ENCODE data around the gene ITPR1. TPM values are rescaled to one million over a fixed set of nuclear protein-coding genes. Genes with fewer than 3 reads are reported as not detected.

The ITPR1 gene
- polyA plus RNA-seq, 1 donor from 2014 or later = 2.1 TPM

DNA sequence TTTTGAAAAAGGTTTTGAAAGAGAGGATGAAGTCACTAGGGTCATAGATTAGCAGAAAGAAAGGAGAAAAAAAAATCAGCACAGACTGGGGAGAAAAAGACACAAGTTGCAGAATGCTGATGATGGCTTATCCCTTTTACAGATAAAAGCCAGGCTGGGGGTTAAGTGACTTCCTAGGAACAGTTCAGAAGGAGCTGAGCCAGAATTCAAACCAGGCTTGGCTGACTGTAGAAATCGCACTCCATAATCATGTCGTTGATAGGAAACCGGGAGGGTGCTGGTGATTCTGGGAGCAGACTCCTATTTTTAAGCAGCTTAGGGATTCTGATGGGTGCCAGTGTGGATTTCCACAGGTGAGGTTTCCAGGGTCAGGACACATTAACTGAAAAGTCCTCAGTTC is 326.6 kb downstream of the ITPR1 start:
- Histone ChIP-seq H3K79me2 (replicated peaks; ENCODE audit: insufficient read depth, low read length) (no peaks in the 10 kb centered on the region), H4K20me1 (ENCODE audit: insufficient read depth) (no peaks in the 10 kb centered on the region), H2AFZ (ENCODE audit: low read depth, low read length) (no peak overlapping the region), H3K4me3 (ENCODE audit: low read length) (no peak overlapping the region), H3K9ac (ENCODE audit: low read length) (no peak overlapping the region), H3F3A (ENCODE audit: insufficient read depth, low read length, poor library complexity, severe bottlenecking) (no peaks in the 10 kb centered on the region), H3K9me2 (ENCODE audit: insufficient read depth, low read length) (no peaks in the 10 kb centered on the region), H3K27me3 (ENCODE audit: insufficient read depth, low read depth, low read length) (no peaks in the 10 kb centered on the region), H3K9me3 (ENCODE audit: low read length) (peaks cover 3% of the 10 kb centered on the region), H3K36me3 (ENCODE audit: insufficient read depth, low read length) (no peaks in the 10 kb centered on the region), H3K4me2 (ENCODE audit: low read length) (no peak overlapping the region), H3K27ac (ENCODE audit: low read length) (no peak overlapping the region)
- TF ChIP-seq EP300 (conservative IDR thresholded peaks at IDR 0.05; ENCODE audit: poor library complexity, severe bottlenecking) (no peak), RAD21 (conservative IDR thresholded peaks at IDR 0.05) (no peak), TAF1 (IDR thresholded peaks at IDR 0.05; ENCODE audit: low read depth) (no peak), MXI1 (conservative IDR thresholded peaks at IDR 0.05; ENCODE audit: poor library complexity, severe bottlenecking) (no peak), SMC3 (conservative IDR thresholded peaks at IDR 0.05; ENCODE audit: poor library complexity) (no peak), EZH2 (IDR thresholded peaks at IDR 0.05; ENCODE audit: borderline replicate concordance, insufficient read depth, low read length, poor library complexity, severe bottlenecking) (no peak), POLR2AphosphoS5 (IDR thresholded peaks at IDR 0.05) (no peak)
- TF ChIP-seq, protein P1, sequence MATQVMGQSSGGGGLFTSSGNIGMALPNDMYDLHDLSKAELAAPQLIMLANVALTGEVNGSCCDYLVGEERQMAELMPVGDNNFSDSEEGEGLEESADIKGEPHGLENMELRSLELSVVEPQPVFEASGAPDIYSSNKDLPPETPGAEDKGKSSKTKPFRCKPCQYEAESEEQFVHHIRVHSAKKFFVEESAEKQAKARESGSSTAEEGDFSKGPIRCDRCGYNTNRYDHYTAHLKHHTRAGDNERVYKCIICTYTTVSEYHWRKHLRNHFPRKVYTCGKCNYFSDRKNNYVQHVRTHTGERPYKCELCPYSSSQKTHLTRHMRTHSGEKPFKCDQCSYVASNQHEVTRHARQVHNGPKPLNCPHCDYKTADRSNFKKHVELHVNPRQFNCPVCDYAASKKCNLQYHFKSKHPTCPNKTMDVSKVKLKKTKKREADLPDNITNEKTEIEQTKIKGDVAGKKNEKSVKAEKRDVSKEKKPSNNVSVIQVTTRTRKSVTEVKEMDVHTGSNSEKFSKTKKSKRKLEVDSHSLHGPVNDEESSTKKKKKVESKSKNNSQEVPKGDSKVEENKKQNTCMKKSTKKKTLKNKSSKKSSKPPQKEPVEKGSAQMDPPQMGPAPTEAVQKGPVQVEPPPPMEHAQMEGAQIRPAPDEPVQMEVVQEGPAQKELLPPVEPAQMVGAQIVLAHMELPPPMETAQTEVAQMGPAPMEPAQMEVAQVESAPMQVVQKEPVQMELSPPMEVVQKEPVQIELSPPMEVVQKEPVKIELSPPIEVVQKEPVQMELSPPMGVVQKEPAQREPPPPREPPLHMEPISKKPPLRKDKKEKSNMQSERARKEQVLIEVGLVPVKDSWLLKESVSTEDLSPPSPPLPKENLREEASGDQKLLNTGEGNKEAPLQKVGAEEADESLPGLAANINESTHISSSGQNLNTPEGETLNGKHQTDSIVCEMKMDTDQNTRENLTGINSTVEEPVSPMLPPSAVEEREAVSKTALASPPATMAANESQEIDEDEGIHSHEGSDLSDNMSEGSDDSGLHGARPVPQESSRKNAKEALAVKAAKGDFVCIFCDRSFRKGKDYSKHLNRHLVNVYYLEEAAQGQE (IDR thresholded peaks at IDR 0.05; ENCODE audit: borderline replicate concordance) = no peak
- TF ChIP-seq, protein P2, sequence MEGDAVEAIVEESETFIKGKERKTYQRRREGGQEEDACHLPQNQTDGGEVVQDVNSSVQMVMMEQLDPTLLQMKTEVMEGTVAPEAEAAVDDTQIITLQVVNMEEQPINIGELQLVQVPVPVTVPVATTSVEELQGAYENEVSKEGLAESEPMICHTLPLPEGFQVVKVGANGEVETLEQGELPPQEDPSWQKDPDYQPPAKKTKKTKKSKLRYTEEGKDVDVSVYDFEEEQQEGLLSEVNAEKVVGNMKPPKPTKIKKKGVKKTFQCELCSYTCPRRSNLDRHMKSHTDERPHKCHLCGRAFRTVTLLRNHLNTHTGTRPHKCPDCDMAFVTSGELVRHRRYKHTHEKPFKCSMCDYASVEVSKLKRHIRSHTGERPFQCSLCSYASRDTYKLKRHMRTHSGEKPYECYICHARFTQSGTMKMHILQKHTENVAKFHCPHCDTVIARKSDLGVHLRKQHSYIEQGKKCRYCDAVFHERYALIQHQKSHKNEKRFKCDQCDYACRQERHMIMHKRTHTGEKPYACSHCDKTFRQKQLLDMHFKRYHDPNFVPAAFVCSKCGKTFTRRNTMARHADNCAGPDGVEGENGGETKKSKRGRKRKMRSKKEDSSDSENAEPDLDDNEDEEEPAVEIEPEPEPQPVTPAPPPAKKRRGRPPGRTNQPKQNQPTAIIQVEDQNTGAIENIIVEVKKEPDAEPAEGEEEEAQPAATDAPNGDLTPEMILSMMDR (IDR thresholded peaks at IDR 0.05; ENCODE audit: poor library complexity, severe bottlenecking) = no peak

DNA sequence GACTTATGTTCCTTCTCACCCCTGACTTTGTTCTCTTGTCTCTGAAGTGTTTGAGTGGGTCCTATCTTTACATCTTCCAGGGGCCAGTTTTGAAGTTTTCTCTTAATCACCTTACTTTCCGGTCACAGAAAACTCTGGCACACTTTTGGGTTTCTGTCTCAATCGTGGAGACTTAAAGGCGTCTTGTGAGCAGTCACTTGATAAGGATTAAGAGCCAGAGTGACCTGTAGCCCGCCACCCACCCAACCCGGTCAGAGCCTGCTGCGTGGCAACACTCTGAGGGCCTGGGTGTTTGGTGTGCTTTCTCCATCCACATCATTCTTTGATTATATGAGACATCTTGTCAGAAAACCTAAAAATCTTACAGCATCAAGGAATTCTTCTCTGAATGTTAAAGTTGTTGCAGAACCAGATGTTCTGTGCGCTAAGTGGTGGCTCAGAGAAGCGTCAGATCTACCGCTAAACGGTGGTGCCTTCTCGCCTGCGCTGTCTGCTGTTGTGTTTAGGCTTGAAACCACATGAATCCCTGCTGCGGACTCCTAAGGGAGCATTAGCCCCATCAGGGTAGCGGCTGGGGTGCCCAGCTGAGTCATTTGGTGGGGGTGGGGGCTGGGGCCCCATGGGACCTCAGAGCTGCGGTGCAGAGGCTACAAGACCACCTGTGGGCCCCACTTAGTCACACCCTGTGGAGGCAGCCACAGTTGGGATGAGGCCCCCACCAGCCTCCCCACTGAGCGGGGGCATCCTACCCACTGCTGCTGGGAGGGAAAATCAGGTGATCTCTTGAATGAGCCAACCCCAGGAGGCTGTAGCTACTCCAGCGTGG is 327.4 kb downstream of the ITPR1 start:
- no peaks in the 10 kb centered on the region for H3K79me2 ChIP-seq (replicated peaks; ENCODE audit: insufficient read depth, low read length)
- H4K20me1 ChIP-seq (ENCODE audit: insufficient read depth) = no peaks in the 10 kb centered on the region
- no peak overlapping the region for H3K4me3 ChIP-seq (ENCODE audit: low read length)
- no peaks in the 10 kb centered on the region for H3F3A ChIP-seq (ENCODE audit: insufficient read depth, low read length, poor library complexity, severe bottlenecking)
- H3K4me2 ChIP-seq (ENCODE audit: low read length) = no peak overlapping the region
- TF ChIP-seq RAD21 (conservative IDR thresholded peaks at IDR 0.05) (no peak), MXI1 (conservative IDR thresholded peaks at IDR 0.05; ENCODE audit: poor library complexity, severe bottlenecking) (no peak), EP300 (conservative IDR thresholded peaks at IDR 0.05; ENCODE audit: poor library complexity, severe bottlenecking) (no peak), SMC3 (conservative IDR thresholded peaks at IDR 0.05; ENCODE audit: poor library complexity) (no peak), POLR2AphosphoS5 (IDR thresholded peaks at IDR 0.05) (no peak), TAF1 (IDR thresholded peaks at IDR 0.05; ENCODE audit: low read depth) (no peak), EZH2 (IDR thresholded peaks at IDR 0.05; ENCODE audit: borderline replicate concordance, insufficient read depth, low read length, poor library complexity, severe bottlenecking) (no peak)
- TF ChIP-seq, protein P1 (IDR thresholded peaks at IDR 0.05; ENCODE audit: borderline replicate concordance) = no peak
- TF ChIP-seq, protein P2 (IDR thresholded peaks at IDR 0.05; ENCODE audit: poor library complexity, severe bottlenecking) = no peak
- H3K9me2 ChIP-seq (ENCODE audit: insufficient read depth, low read length) = no peaks in the 10 kb centered on the region
- H3K27ac ChIP-seq (ENCODE audit: low read length) = no peak overlapping the region
- H3K9me3 ChIP-seq (ENCODE audit: low read length) = peaks cover 3% of the 10 kb centered on the region
- H3K36me3 ChIP-seq (ENCODE audit: insufficient read depth, low read length) = no peaks in the 10 kb centered on the region
- no peaks in the 10 kb centered on the region for H3K27me3 ChIP-seq (ENCODE audit: insufficient read depth, low read depth, low read length)
- H3K9ac ChIP-seq (ENCODE audit: low read length) = no peak overlapping the region
- no peak overlapping the region for H2AFZ ChIP-seq (ENCODE audit: low read depth, low read length)

All from neural cell (in vitro differentiated cells).